Uterus (tissue), 2 donors: ENCODE data around the gene AK1.

Experiments used
- CTCF ChIP-seq, 4 experiments: fragments of 200-600 bp in 2 of 4; fragments of 450-650 bp in 2 of 4; sonication (generic) in 2 of 4; IDR thresholded peaks; one replicate each; pipeline ENCODE4 v1.5.1; 2016 to 2019; ENCODE audit warnings: antibody characterized with exemption in 4 of 4, mild to moderate bottlenecking in 2 of 4, moderate library complexity in 1 of 4
- POLR2A ChIP-seq, 2 donors: fragments of 450-650 bp; IDR thresholded peaks; one replicate each; pipeline ENCODE4 v1.6.1; 2016; ENCODE audit warnings: antibody characterized with exemption in 2 of 2, mild to moderate bottlenecking in 1 of 2, moderate library complexity in 1 of 2

GRCh38 chr9:127913682-127914081, 36.2 kb upstream of the AK1 start:
- TF ChIP-seq CTCF (IDR thresholded peaks at IDR 0.05), result no peak
- no peak for TF ChIP-seq POLR2A (IDR thresholded peaks at IDR 0.05)
